ENCODE results near the gene PSPH. TPM values are rescaled to one million over a fixed set of nuclear protein-coding genes. Genes with fewer than 3 reads are reported as not detected.
"Not testable (repeated sequence)": the region's sequence is repeated elsewhere in the genome, so short reads cannot be mapped to it uniquely, and the experiment has no call there.

The PSPH gene
- total and polyA plus RNA-seq, 2 donors (not counting 1 experiment from before 2014, with no cell fraction given) = 14.4 to 74.3 TPM

DNA sequence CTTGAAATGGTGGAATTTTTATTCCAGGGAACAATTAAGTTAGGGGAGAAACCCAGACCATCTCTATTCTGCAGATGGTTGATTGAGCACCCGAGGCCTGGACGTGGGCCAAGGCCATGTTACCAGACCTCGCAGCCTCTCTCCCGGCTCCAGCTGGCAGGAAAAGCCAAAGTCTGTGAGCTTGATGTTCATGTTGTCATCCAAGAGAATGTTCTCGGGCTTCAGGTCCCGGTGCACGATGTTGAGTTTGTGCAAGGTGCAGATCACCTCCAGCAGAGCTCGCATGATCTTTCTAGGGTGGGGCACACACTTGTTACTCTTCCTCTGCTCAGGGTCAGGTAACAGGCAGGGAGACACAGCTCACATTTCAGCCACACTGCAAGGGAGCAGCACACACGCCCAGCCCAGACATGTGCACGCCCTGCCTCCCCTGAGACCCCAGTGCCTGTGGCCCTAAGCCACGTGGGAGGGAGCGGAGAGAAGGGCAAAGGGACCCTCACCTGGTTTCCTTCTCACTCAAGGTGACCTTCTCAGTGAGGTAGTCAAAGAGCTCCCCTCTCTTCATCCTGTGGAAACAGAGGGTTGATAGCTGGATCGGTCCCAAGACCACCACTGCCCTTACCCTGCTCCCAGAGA is 32.0 kb upstream of the PSPH start:
- H3K79me2 ChIP-seq (ENCODE audit: control insufficient read depth, insufficient read depth, low read length) = no peaks in the 10 kb centered on the region
- no peak overlapping the region for H2AFZ ChIP-seq (ENCODE audit: low read length)
- no peak overlapping the region for H3K4me3 ChIP-seq (replicated peaks in 1 of 4; ENCODE audit: control extremely low read depth in 1 of 4, insufficient read depth in 1 of 4, low read depth in 3 of 4, low read length in 4 of 4)
- H4K20me1 ChIP-seq (ENCODE audit: control insufficient read depth, extremely low read depth, insufficient read depth, low read length) = no peaks in the 10 kb centered on the region
- no peaks in the 10 kb centered on the region for H3K9me3 ChIP-seq (ENCODE audit: control insufficient read depth, insufficient read depth, low read depth, low read length)
- H3K27ac ChIP-seq (ENCODE audit: insufficient read depth, low read length) = no peak overlapping the region
- H3K4me1 ChIP-seq (ENCODE audit: control insufficient read depth, extremely low read depth, insufficient read depth, low read length) = no peaks in the 10 kb centered on the region
- no peak overlapping the region for H3K4me2 ChIP-seq (ENCODE audit: extremely low read depth, insufficient read depth, low read length)
- DNase-seq (ENCODE audit: low read depth in 2 of 2) = peak in 1 of 2 donors; percentile 43
- TF ChIP-seq EZH2 (IDR thresholded peaks at IDR 0.05; ENCODE audit: low read length, missing control alignments) = no peak
- TF ChIP-seq, protein P1, sequence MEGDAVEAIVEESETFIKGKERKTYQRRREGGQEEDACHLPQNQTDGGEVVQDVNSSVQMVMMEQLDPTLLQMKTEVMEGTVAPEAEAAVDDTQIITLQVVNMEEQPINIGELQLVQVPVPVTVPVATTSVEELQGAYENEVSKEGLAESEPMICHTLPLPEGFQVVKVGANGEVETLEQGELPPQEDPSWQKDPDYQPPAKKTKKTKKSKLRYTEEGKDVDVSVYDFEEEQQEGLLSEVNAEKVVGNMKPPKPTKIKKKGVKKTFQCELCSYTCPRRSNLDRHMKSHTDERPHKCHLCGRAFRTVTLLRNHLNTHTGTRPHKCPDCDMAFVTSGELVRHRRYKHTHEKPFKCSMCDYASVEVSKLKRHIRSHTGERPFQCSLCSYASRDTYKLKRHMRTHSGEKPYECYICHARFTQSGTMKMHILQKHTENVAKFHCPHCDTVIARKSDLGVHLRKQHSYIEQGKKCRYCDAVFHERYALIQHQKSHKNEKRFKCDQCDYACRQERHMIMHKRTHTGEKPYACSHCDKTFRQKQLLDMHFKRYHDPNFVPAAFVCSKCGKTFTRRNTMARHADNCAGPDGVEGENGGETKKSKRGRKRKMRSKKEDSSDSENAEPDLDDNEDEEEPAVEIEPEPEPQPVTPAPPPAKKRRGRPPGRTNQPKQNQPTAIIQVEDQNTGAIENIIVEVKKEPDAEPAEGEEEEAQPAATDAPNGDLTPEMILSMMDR (conservative IDR thresholded peaks at IDR 0.05 in 1 of 2, IDR thresholded peaks at IDR 0.05 in 1 of 2; ENCODE audit: low read depth in 1 of 2, low read length in 2 of 2) = no peak
- no peak overlapping the region for H3K9ac ChIP-seq (ENCODE audit: insufficient read depth, low read length)
- no peaks in the 10 kb centered on the region for H3K27me3 ChIP-seq (ENCODE audit: control insufficient read depth, insufficient read depth, low read length)
- peaks cover 9% of the 10 kb centered on the region for H3K36me3 ChIP-seq (ENCODE audit: control insufficient read depth, insufficient read depth, low read length)

DNA sequence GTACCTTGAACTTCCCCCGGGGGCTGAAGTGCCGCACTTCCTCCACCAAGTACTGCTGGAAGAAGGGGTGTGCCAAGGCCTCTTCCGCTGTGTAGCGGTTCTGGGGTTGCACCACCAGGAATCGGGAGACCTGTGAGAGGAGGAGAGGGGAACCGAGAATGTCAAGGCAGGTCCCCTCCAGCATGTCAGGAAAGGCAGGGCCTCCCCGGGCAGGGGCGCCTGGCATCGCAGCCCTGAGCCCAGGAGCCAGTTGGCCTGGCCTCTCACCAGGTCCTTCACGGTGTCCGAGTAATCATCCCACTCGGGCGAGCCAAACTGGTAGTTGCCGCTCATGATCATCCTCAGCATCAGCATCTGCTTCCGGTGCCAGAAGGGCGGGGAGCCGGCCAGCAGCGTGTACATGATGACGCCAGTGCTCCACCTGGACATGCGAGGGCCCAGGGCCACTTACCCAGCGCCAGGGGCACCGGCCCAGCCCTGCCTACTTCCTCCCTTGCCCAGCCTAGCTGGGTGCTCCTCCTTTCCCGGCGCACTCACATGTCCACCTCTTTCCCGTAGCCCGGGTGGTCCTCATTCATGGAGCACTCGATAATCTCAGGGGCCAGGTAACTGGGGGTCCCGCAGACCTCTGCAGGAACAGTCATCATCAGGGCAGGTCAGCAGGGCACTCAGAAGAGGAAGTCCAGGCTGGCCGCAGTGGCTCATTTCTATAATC is 30.5 kb upstream of the PSPH start:
- Histone ChIP-seq H3K9ac (ENCODE audit: insufficient read depth, low read length) (no peak overlapping the region), H3K4me1 (ENCODE audit: control insufficient read depth, extremely low read depth, insufficient read depth, low read length) (no peaks in the 10 kb centered on the region), H3K4me3 (replicated peaks in 1 of 4; ENCODE audit: control extremely low read depth in 1 of 4, insufficient read depth in 1 of 4, low read depth in 3 of 4, low read length in 4 of 4) (no peak overlapping the region), H2AFZ (ENCODE audit: low read length) (no peak overlapping the region), H4K20me1 (ENCODE audit: control insufficient read depth, extremely low read depth, insufficient read depth, low read length) (no peaks in the 10 kb centered on the region), H3K27me3 (ENCODE audit: control insufficient read depth, insufficient read depth, low read length) (no peaks in the 10 kb centered on the region), H3K4me2 (ENCODE audit: extremely low read depth, insufficient read depth, low read length) (no peak overlapping the region), H3K9me3 (ENCODE audit: control insufficient read depth, insufficient read depth, low read depth, low read length) (no peaks in the 10 kb centered on the region), H3K27ac (ENCODE audit: insufficient read depth, low read length) (no peak overlapping the region), H3K79me2 (ENCODE audit: control insufficient read depth, insufficient read depth, low read length) (no peaks in the 10 kb centered on the region), H3K36me3 (ENCODE audit: control insufficient read depth, insufficient read depth, low read length) (peaks cover 8% of the 10 kb centered on the region)
- DNase-seq (ENCODE audit: low read depth in 2 of 2) = no peak
- TF ChIP-seq, protein P1 (conservative IDR thresholded peaks at IDR 0.05 in 1 of 2, IDR thresholded peaks at IDR 0.05 in 1 of 2; ENCODE audit: low read depth in 1 of 2, low read length in 2 of 2) = no peak
- TF ChIP-seq EZH2 (IDR thresholded peaks at IDR 0.05; ENCODE audit: low read length, missing control alignments) = no peak

DNA sequence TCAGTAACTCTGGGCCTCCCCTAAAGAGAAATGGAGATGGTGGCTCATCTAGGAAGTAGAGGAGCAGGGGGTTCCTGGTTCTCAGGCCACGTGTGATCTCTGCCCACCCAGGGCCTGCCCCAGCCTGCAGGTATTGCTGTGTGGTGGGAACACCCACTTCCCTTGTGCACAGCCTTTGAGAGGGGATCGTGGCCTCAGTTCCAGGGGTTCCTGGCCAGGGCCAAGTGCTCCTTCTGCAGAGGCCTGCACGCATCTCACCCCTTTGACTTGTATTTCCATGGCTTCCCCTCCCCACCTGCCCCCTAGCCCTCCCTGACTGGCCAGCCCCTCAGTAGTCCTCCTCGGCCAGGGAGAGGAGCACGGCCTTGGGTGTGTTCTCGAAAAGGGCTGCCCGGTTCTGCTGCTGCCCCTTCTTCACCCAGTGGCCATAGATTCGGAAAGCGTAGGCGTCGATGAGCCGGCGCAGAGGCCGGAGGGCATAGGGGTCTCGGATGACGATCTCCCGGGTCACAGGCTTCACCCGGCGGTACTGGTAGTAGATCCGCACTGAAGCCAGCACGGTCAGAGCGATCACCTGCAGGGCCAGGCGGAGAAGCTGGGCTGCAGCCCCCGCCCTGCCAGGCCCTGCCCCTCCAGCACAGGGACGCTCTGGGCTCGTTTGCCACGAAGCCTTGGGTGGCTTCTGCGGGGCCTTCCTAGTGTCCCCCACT is 29.6 kb upstream of the PSPH start:
- H3K4me2 ChIP-seq (ENCODE audit: extremely low read depth, insufficient read depth, low read length); H3K27ac ChIP-seq (ENCODE audit: insufficient read depth, low read length); H3K9me3 ChIP-seq (ENCODE audit: control insufficient read depth, insufficient read depth, low read depth, low read length): not testable (repeated sequence)

More for the DNA sequence above, 29.6 kb upstream of the PSPH start:
- not testable (repeated sequence) for H3K4me3 ChIP-seq (replicated peaks in 1 of 4; ENCODE audit: control extremely low read depth in 1 of 4, insufficient read depth in 1 of 4, low read depth in 3 of 4, low read length in 4 of 4); DNase-seq (ENCODE audit: low read depth in 2 of 2); H3K4me1 ChIP-seq (ENCODE audit: control insufficient read depth, extremely low read depth, insufficient read depth, low read length); H3K36me3 ChIP-seq (ENCODE audit: control insufficient read depth, insufficient read depth, low read length); H2AFZ ChIP-seq (ENCODE audit: low read length); H3K9ac ChIP-seq (ENCODE audit: insufficient read depth, low read length); H3K27me3 ChIP-seq (ENCODE audit: control insufficient read depth, insufficient read depth, low read length); H4K20me1 ChIP-seq (ENCODE audit: control insufficient read depth, extremely low read depth, insufficient read depth, low read length); H3K79me2 ChIP-seq (ENCODE audit: control insufficient read depth, insufficient read depth, low read length)

Measured in fibroblast of lung (primary cell).